ENCODE measurements around the gene LAYN.

- TF ChIP-seq, protein P1, sequence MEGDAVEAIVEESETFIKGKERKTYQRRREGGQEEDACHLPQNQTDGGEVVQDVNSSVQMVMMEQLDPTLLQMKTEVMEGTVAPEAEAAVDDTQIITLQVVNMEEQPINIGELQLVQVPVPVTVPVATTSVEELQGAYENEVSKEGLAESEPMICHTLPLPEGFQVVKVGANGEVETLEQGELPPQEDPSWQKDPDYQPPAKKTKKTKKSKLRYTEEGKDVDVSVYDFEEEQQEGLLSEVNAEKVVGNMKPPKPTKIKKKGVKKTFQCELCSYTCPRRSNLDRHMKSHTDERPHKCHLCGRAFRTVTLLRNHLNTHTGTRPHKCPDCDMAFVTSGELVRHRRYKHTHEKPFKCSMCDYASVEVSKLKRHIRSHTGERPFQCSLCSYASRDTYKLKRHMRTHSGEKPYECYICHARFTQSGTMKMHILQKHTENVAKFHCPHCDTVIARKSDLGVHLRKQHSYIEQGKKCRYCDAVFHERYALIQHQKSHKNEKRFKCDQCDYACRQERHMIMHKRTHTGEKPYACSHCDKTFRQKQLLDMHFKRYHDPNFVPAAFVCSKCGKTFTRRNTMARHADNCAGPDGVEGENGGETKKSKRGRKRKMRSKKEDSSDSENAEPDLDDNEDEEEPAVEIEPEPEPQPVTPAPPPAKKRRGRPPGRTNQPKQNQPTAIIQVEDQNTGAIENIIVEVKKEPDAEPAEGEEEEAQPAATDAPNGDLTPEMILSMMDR (IDR thresholded peaks at IDR 0.05; ENCODE audit: low read depth, low read length), result no peak
- no peak for TF ChIP-seq MAX (IDR thresholded peaks at IDR 0.05; ENCODE audit: low read depth, low read length)
Measured at GRCh38 chr11:111561306-111561705, 20.8 kb downstream of the LAYN start.
